Stimulated activated naive B cell treated with anti-CD40 and anti-IgM and Interleukin-4, amounts not matched to agents 10 μg/mL and 1 μg/mL and 100 μg/mL, for 72 hours (primary cell): ENCODE measurements around the gene MAP2K6.
"Not testable (repeated sequence)": the region's sequence is repeated elsewhere in the genome, so short reads cannot be mapped to it uniquely, and the experiment has no call there.

Experiments
- ATAC-seq, 2 donors: fragments of 150-1000 bp; cut with Tn5 transposase; replicated peaks; 2 replicates each; pipeline ENCODE4 v1.10.0; 2021; ENCODE audit warnings: moderate library complexity in 1 of 2
- DNase-seq: peaks from one replicate; pipeline ENCODE4 v3.0.0; 2021
- H3K27ac Mint-ChIP-seq: one replicate; pipeline ENCODE4 v1.8.0; 2022; ENCODE audit warnings: mild to moderate bottlenecking, mixed read lengths
- H3K27me3 Mint-ChIP-seq, 2 donors: one replicate each; pipeline ENCODE4 v1.8.0; 2022; ENCODE audit warnings: mixed read lengths in 2 of 2
- H3K36me3 Mint-ChIP-seq, 2 donors: one replicate each; pipeline ENCODE4 v1.8.0; 2022; ENCODE audit warnings: mixed read lengths in 2 of 2, mild to moderate bottlenecking in 1 of 2
- H3K4me1 Mint-ChIP-seq, 2 donors: one replicate each; pipeline ENCODE4 v1.8.0; 2022; ENCODE audit warnings: mixed read lengths in 2 of 2, mild to moderate bottlenecking in 1 of 2
- H3K4me3 Mint-ChIP-seq, 2 donors: one replicate each; pipeline ENCODE4 v1.8.0; 2022; ENCODE audit warnings: mild to moderate bottlenecking in 2 of 2, mixed read lengths in 2 of 2, moderate library complexity in 1 of 2
- H3K9me3 Mint-ChIP-seq, 2 donors: one replicate each; pipeline ENCODE4 v1.8.0; 2022; ENCODE audit warnings: mixed read lengths in 2 of 2, mild to moderate bottlenecking in 1 of 2

The MAP2K6 gene

DNA sequence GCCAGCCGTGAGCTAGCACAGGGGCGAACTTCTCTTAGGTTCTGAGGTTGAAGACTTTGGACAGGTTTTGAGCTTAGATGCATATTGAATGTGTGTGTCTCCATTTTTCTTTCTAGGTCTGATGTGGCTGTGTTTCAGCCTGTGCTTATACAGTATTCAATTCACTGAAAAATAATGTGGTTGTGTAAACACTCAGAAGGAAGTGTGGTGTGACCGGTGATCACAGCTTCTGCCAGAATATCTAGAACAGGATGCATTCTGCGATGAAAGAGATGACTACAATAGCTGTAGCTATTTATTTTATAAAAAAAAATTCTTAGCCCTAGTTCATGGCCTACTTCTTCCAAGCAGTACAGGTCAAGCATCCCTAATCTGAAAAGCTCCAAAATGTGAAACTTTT lies 64.4 kb downstream of the MAP2K6 start:
- H3K9me3 Mint-ChIP-seq = no peaks in the 10 kb centered on the region
- H3K27me3 Mint-ChIP-seq = no peaks in the 10 kb centered on the region
- H3K36me3 Mint-ChIP-seq = peaks cover 2 to 3% of the 10 kb centered on the region in 2 donors
- H3K27ac Mint-ChIP-seq = no peak overlapping the region
- DNase-seq = no peak
- peaks cover 0 to 6% of the 10 kb centered on the region in 2 donors for H3K4me1 Mint-ChIP-seq
- H3K4me3 Mint-ChIP-seq = no peak overlapping the region
- ATAC-seq = no peak

- H3K36me3 Mint-ChIP-seq, H3K27me3 Mint-ChIP-seq, H3K27ac Mint-ChIP-seq, ATAC-seq, DNase-seq, H3K4me3 Mint-ChIP-seq, H3K9me3 Mint-ChIP-seq, H3K4me1 Mint-ChIP-seq: not testable (repeated sequence)
Observed at GRCh38 chr17:69479756-69480155, 65.3 kb downstream of the MAP2K6 start.

GRCh38 chr17:69480245-69480644 lies 65.7 kb downstream of the MAP2K6 start:
- Mint-ChIP-seq H3K4me3 (no peak overlapping the region), H3K27ac (no peak overlapping the region), H3K9me3 (no peaks in the 10 kb centered on the region), H3K27me3 (no peaks in the 10 kb centered on the region), H3K36me3 (peaks cover 2 to 3% of the 10 kb centered on the region in 2 donors), H3K4me1 (peaks cover 0 to 6% of the 10 kb centered on the region in 2 donors)
- ATAC-seq = no peak
- DNase-seq = no peak

DNA sequence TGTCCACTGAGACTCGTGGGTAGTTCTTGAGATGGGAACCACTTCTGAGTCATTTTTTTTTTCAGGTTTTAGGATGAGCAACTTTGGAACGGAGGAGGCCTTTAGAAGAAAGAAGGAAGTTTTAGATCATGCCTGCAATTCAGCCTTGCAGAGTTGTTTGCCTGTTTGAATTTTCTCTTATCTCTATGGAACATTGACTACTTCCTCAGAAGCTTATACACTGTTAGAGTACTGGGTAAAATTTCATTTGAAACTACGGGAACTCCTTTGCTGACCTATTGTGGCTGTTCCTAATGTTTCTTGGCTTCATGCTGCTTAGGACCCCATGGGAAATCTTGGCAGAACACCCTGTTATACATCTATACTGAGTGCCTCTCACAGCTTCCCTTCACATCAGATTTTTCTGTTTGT lies 70.8 kb downstream of the MAP2K6 start:
- Mint-ChIP-seq H3K36me3 (peaks cover 2 to 6% of the 10 kb centered on the region in 2 donors), H3K9me3 (peaks cover 2 to 5% of the 10 kb centered on the region in 2 donors), H3K4me1 (peaks cover 4 to 11% of the 10 kb centered on the region in 2 donors), H3K27me3 (no peaks in the 10 kb centered on the region), H3K4me3 (no peak overlapping the region), H3K27ac (no peak overlapping the region)
- ATAC-seq (no peak), DNase-seq (no peak)

- Mint-ChIP-seq H3K4me1 (peaks cover 4 to 11% of the 10 kb centered on the region in 2 donors), H3K4me3 (no peak overlapping the region), H3K36me3 (peaks cover 2 to 6% of the 10 kb centered on the region in 2 donors), H3K27ac (no peak overlapping the region), H3K27me3 (no peaks in the 10 kb centered on the region), H3K9me3 (peaks cover 5 to 9% of the 10 kb centered on the region in 2 donors)
- no peak for ATAC-seq
- no peak for DNase-seq
Observed at GRCh38 chr17:69485901-69486643, 71.6 kb downstream of the MAP2K6 start.

- H3K4me1 Mint-ChIP-seq = peaks cover 4 to 11% of the 10 kb centered on the region in 2 donors
- peaks cover 2 to 6% of the 10 kb centered on the region in 2 donors for H3K36me3 Mint-ChIP-seq
- ATAC-seq = no peak
- no peak overlapping the region for H3K27ac Mint-ChIP-seq
- H3K4me3 Mint-ChIP-seq = no peak overlapping the region
- H3K27me3 Mint-ChIP-seq = peaks cover 0 to 2% of the 10 kb centered on the region in 2 donors
- H3K9me3 Mint-ChIP-seq = peaks cover 5 to 10% of the 10 kb centered on the region in 2 donors
- no peak for DNase-seq
Observed at GRCh38 chr17:69486779-69487637, 72.5 kb downstream of the MAP2K6 start.

- Mint-ChIP-seq H3K36me3 (peaks cover 2 to 6% of the 10 kb centered on the region in 2 donors), H3K4me1 (peaks cover 4 to 11% of the 10 kb centered on the region in 2 donors), H3K27me3 (peaks cover 0 to 3% of the 10 kb centered on the region in 2 donors), H3K4me3 (no peak overlapping the region), H3K27ac (no peak overlapping the region), H3K9me3 (peaks cover 5 to 10% of the 10 kb centered on the region in 2 donors)
- ATAC-seq = no peak
- DNase-seq = no peak
Observed at GRCh38 chr17:69489313-69489712, 74.8 kb downstream of the MAP2K6 start.

DNA sequence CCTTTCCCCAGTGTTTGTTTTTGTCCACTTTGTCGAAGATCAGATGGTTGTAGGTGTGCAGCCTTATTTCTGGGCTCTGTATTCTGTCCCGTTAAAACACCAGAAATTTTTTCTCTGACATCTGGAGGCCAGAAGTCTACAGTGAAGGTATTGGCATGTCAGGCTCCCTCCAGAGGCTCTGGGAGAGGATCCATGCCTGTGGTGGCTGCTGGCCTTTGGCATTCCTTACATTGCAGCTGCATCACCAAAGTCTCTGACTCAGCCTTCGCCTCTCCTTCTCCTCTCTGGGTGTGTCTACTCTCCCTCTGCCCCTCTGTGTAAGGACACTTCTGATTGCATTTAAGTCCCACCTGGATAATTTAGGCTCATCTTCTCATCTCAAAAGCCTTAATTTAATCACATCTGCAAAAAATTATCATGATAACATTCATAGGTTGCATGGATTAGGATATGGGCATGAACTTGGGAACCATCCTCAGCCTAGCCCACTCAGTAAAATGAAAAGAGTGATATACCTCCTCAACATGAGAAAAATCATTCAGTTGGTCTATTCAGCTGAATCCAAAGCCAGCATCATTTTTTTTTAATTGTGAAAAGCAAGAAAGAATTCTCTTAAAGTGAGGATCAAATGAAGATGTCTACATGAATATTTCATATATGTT lies 78.0 kb downstream of the MAP2K6 start:
- ATAC-seq (no peak), DNase-seq (no peak)

GRCh38 chr17:69495787-69496186 lies 81.3 kb downstream of the MAP2K6 start:
- Mint-ChIP-seq H3K27ac (no peak overlapping the region), H3K4me3 (no peak overlapping the region), H3K36me3 (peaks cover 2 to 6% of the 10 kb centered on the region in 2 donors), H3K27me3 (peaks cover 0 to 7% of the 10 kb centered on the region in 2 donors), H3K9me3 (peaks cover 5 to 11% of the 10 kb centered on the region in 2 donors), H3K4me1 (peaks cover 12 to 20% of the 10 kb centered on the region in 2 donors)
- no peak for DNase-seq
- ATAC-seq = no peak

More for the DNA sequence above, 78.0 kb downstream of the MAP2K6 start:
- peak overlapping the region; percentile 11 for H3K27ac Mint-ChIP-seq
- peaks cover 2 to 12% of the 10 kb centered on the region in 2 donors for H3K36me3 Mint-ChIP-seq
- H3K9me3 Mint-ChIP-seq = peaks cover 7 to 17% of the 10 kb centered on the region in 2 donors
- no peak overlapping the region for H3K4me3 Mint-ChIP-seq
- H3K27me3 Mint-ChIP-seq = peaks cover 0 to 7% of the 10 kb centered on the region in 2 donors
- H3K4me1 Mint-ChIP-seq = peaks cover 8 to 13% of the 10 kb centered on the region in 2 donors

GRCh38 chr17:69497161-69497560 lies 82.7 kb downstream of the MAP2K6 start:
- Mint-ChIP-seq H3K27ac (no peak overlapping the region), H3K4me3 (peak overlapping the region in 1 of 2 donors; percentile 2), H3K36me3 (peaks cover 2 to 6% of the 10 kb centered on the region in 2 donors), H3K9me3 (peaks cover 3 to 7% of the 10 kb centered on the region in 2 donors), H3K4me1 (peaks cover 14 to 26% of the 10 kb centered on the region in 2 donors), H3K27me3 (peaks cover 0 to 3% of the 10 kb centered on the region in 2 donors)
- ATAC-seq = peak in 1 of 2 donors; percentile 56
- DNase-seq = no peak

GRCh38 chr17:69499318-69499717 lies 84.8 kb downstream of the MAP2K6 start:
- H3K36me3 Mint-ChIP-seq = peaks cover 2 to 6% of the 10 kb centered on the region in 2 donors
- H3K4me1 Mint-ChIP-seq = peaks cover 26 to 47% of the 10 kb centered on the region in 2 donors
- no peak overlapping the region for H3K27ac Mint-ChIP-seq
- peaks cover 3 to 7% of the 10 kb centered on the region in 2 donors for H3K9me3 Mint-ChIP-seq
- H3K4me3 Mint-ChIP-seq = no peak overlapping the region
- no peak for DNase-seq
- peaks cover 0 to 3% of the 10 kb centered on the region in 2 donors for H3K27me3 Mint-ChIP-seq
- ATAC-seq = no peak

GRCh38 chr17:69500911-69501429 lies 86.5 kb downstream of the MAP2K6 start:
- peaks cover 36 to 60% of the 10 kb centered on the region in 2 donors for H3K4me1 Mint-ChIP-seq

GRCh38 chr17:69501591-69502468 lies 87.3 kb downstream of the MAP2K6 start:
- Mint-ChIP-seq H3K27ac (peak overlapping the region; percentile 3), H3K36me3 (peaks cover 5 to 7% of the 10 kb centered on the region in 2 donors), H3K27me3 (no peaks in the 10 kb centered on the region), H3K9me3 (peaks cover 0 to 2% of the 10 kb centered on the region in 2 donors), H3K4me1 (peaks cover 34 to 61% of the 10 kb centered on the region in 2 donors), H3K4me3 (peak overlapping the region; percentile 56 to 61)
- DNase-seq (no peak), ATAC-seq (no peak)

More at GRCh38 chr17:69500911-69501429, 86.5 kb downstream of the MAP2K6 start:
- no peak overlapping the region for H3K27ac Mint-ChIP-seq
- H3K4me3 Mint-ChIP-seq = no peak overlapping the region
- peaks cover 3 to 7% of the 10 kb centered on the region in 2 donors for H3K9me3 Mint-ChIP-seq
- peaks cover 6 to 7% of the 10 kb centered on the region in 2 donors for H3K36me3 Mint-ChIP-seq
- ATAC-seq (no peak), DNase-seq (no peak)
- peaks cover 0 to 3% of the 10 kb centered on the region in 2 donors for H3K27me3 Mint-ChIP-seq
